G401.6 (cell line): ENCODE data around the gene ARHGAP30.
"Not testable (repeated sequence)": the region's sequence is repeated elsewhere in the genome, so short reads cannot be mapped to it uniquely, and the experiment has no call there.

Experiments used
- FAIRE-seq: peaks from 2 replicates; lab custom pipeline; 2012; peaks lifted over from hg19 to GRCh38; lab: Jason Lieb, UNC

The ARHGAP30 gene

DNA sequence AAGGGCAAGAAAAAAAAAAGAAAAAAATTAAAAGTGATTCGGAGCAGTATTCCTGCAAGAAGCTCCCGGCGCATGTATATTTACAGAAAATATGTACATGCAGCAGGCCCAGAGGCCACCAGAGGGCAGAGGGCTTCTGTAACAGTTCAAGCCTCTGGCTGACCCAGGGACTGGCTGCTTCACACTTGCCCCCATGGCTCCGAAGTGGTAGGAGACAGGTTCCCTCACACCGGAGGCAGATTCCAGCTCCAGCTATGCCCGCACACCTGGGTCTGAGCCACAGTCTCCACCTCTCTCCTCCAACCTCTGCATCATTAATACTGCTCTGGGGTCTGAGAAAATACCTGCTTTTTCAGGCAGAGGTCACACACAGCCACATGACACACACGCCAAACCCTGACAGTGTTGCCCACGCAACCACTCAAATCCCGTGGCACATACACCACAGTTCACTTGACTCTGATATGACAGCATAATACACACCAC, 2.2 kb upstream of the ARHGAP30 start:
- FAIRE-seq = peak; percentile 30

DNA sequence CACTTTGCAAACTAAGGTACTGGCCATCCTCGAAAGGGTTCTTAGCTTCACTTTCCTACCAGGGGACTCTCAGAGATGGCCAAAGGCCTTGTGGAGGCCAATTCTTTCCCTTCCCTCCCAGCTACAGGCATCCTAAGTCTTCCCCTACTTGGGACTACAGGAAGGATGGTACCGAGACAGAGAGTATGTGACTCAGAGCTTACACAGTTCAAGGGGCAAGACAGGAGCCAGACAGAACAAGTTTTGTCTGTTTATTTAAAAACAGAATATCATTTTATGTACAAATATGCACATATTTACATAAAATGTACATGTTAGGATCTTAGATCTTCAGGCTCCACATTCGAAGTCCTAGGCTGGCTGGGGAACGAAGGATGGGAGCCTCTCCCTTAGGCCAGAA, 1.1 kb upstream of the ARHGAP30 start:
- FAIRE-seq = no peak

DNA sequence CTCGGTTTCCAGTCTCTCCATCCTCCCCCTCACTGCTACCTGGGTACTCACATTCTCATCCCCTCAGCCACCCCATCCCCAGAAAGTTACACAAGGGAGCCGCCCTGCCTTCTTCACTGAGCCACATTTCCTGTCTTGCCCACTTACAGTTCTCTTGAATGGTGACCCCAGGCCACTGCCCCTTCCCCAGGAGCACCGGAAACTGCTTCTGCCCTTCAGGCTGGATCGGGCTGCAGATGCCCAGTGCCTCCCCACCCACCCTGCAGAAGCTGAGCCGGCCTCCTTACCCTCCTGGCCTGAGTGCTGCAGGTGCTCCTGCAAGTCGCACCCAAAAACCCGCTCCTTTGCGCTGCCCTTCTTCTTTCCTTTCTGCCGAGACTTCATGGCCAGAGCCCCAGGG, 450 bp downstream of the ARHGAP30 start:
- FAIRE-seq = no peak

- FAIRE-seq = no peak
Observed at GRCh38 chr1:161068306-161069234, 1.1 kb downstream of the ARHGAP30 start.

DNA sequence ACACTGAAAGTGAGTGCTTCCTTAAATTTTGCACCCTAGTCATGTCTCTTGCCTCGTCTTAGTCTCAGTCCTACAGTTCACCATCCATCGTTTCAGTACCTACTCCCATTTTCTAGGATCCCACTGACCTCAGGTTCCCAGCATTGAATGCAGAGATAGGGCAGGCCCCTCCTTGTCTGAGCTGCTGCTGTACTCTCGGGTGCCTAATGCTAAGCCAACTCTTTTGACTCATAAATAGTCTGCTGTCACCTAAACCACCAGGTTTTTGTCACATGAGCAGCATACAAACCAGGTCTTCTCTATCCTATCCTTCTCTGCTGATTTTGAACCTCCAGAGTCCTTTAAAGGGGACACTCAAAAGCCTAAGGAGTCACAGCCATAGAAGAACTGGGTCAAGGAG, 3.0 kb downstream of the ARHGAP30 start:
- no peak for FAIRE-seq

DNA sequence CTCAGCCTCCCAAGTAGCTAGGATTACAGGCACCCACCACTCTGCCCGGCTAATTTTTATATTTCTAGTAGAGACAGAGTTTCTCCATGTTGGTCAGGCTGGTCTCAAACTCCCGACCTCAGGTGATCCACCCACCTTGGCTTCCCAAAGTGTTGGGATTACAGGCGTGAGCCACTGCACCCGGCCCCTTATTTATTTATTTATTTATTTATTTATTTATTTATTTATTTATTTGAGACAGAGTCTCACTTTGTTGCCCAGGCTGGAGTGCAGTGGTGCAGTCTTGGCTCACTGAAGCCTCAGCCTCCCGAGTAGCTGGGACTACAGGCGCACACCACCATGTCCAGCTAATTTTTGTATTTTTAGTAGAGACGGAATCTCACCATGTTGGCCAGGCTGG, 4.0 kb downstream of the ARHGAP30 start:
- FAIRE-seq = not testable (repeated sequence)

DNA sequence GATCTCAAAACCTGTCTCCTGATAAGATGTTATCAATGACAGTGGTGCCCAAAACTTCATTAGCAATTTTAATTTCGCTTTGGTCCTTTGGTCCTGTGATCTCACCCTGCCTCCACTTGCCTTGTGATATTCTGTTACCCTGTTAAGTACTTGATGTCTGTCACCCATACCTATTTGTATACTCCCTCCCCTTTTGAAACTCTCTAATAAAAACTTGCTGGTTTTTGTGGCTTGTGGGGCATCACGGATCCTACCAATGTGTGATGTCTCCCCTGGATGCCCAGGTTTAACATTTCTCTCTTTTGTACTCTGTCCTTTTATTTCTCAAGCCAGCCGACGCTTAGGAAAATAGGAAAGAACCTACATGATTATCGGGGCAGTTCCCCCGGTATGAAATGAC, 5.8 kb downstream of the ARHGAP30 start:
- not testable (repeated sequence) for FAIRE-seq

DNA sequence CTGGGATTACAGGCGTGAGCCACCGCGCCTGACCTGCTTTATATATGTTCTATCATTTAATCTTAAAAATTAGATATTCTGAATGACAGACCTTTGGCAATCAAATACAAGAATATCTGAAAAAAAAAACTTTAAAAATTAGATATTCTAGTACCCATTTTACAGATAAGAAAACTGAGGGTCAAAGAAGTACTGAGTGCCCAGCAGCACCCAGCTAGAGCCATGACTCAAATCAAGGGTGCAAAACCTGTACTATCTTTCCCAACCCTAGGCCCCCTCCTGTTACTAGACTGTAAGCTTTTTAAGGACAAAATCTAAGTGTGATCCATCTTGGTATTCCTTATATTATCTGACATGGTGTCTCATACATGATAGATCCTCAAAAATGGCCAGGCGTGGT, 8.3 kb downstream of the ARHGAP30 start:
- FAIRE-seq = no peak

DNA sequence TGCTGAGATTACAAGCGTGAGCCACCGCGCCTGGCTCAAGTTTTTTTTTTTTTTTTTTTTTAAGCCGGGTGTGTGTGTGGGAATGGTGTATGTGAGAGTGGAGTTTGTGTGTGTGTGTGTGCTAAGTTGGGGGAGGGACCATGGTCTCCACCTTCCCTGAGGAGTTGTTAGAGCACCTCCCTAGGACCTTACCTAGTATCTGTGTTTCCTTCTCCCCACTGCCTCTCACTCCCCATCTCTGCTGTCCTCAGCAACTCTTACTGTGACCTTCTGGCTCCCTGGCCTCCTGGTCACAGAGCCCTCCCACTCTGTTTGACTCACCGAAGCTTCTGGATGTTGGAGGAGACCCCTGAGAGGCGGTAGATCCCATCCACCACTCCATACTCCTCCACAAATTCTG, 10.4 kb downstream of the ARHGAP30 start:
- no peak for FAIRE-seq

- FAIRE-seq = no peak
Observed at GRCh38 chr1:161054805-161055204, 14.9 kb downstream of the ARHGAP30 start.

- no peak for FAIRE-seq
Observed at GRCh38 chr1:161054232-161054631, 15.5 kb downstream of the ARHGAP30 start.

- no peak for FAIRE-seq
Observed at GRCh38 chr1:161052899-161053298, 16.8 kb downstream of the ARHGAP30 start.

DNA sequence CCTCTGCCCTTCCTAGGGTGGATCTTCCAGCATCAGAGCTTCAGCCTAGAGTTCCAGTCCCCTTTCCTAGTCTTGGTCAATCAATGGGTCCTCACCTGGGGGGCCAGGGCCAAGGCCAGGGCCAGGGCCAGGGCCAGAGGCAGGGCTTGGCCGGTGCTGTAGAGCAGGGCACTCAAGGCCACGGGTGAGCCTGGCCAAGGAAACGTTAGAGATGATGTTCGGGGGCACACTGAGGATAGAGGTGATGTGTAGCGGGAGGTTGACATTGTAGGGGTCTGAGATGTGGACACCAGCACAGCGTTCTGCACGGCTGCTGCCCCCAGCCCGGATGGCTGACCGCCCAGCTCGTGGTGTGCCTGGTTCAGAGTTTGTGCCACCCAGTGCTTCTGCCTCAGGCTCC, 18.5 kb downstream of the ARHGAP30 start:
- no peak for FAIRE-seq

DNA sequence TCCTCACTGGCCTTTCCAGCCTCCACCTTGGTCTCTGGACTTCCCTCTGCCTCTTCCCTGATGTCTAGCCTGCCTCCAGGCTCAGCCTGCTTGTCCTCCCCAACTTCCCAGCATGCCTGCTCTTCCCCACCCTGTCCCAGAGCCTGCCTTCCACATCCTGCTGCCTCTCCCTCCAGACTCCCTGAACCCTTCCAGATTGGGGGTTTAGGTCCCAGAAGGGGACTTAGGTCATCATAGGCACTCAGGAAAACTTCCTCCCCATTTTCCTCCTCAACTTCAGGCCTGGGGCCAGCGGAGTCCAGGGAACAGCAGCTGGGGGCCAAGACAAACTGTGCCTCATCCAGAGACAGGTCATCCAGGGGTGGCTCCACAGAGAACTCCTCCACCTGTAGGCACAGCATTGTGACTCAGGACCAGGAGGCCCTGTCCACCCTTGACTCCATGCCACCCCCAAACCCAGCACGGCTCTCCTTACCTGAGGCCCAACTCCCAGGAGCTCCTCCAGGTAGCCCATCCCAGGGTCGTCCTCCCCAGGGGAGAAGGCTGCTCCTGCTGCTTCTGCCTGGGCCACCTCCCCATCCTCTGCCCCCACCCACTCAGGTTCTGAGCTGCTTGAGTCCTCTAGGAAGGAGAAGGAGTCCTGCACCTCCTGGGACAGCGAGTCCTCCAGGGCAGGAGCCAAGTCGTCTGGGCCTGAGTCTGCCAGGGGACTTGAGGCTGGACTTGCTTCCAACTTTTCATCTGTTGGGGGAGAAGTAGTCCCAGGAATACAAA, 20.6 kb downstream of the ARHGAP30 start:
- no peak for FAIRE-seq

DNA sequence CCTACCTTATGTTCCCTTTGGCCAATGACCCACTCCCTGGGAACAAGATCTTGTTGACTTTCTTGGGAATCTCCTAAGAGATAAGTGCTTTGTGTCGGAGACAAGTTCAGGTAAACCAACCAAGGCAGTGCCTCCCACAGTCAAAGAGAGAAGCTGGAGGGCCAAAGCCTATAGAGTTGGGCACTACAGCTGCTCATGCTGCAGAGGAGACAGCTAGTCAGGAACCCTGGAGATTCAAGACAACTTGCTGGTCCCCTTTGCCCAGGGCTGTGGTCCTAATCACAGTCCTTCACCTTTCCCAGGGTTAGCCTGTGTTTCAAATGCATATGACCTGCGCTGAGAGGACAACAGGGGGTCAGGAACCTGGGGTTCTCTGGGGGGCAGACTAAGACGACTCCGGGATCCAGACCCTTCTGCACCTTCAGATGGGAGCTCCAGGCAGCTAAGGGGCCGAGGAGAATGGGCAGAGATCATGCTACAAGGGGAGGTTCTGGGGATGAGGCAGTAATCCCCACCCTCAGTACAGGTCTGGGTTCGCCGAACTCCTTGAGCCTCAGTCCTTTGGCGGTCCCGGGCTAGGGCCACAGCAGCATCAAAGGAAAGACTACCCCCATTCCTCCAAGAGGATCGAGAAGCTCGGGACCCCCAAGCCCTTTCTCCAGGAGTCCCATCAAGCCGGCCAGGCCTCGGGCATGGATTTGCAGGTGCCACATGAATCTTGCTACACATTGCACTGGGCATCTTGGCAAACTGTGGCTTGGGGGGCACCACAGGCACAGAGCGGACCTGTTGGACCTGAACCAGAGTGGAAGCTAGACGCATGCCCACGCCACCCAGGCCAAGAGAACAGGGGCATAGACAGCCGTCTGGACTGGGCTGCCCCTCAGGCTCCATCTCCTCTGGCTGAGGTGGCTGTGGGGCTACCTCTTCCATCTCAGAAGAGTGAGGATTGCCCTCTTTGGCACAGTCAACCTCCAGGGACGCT, 22.0 kb downstream of the ARHGAP30 start:
- no peak for FAIRE-seq

- no peak for FAIRE-seq
Observed at GRCh38 chr1:161046605-161047228, 23.0 kb downstream of the ARHGAP30 start.

- FAIRE-seq = peak; percentile 93
Observed at GRCh38 chr1:161045736-161046604, 23.7 kb downstream of the ARHGAP30 start, which contains the start of gene USF1. USF1 (minus strand) TSS chr1:161045977; CDS start chr1:161043275, 2,702 bp downstream.

GRCh38 chr1:161044908-161045735, 24.6 kb downstream of the ARHGAP30 start:
- peak; percentile 36 for FAIRE-seq

GRCh38 chr1:161044535-161044907, 25.2 kb downstream of the ARHGAP30 start:
- FAIRE-seq = no peak
